HG03280 (cell line): ENCODE measurements around the gene MYG1.

ENCODE experiments used
- ATAC-seq: cut with Tn5 transposase; IDR thresholded peaks from one replicate; pipeline ENCODE4 v1.9.1; 2021; ENCODE audit warnings: mild to moderate bottlenecking, moderate library complexity; ENCODE audit not compliant: unreplicated experiment

The MYG1 gene

DNA sequence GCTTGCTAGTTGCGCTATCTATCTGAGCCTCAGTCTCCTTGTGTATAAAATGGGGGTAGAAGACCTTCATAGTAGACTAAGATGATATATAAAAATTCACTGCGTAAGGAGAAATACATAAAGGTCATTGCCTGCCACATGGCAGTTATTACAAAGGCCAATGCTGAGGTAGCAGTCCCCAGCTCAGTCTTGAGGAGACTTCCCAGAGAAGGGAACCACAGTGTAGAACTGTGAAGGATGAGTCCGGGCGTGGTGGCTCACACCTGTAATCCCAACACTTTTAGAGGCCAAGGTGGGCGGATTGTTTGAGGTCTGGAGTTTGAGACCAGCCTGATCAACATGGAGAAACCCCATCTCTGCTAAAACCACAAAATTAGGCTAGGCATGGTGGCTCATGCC is 53.8 kb downstream of the MYG1 start:
- no peak for ATAC-seq

DNA sequence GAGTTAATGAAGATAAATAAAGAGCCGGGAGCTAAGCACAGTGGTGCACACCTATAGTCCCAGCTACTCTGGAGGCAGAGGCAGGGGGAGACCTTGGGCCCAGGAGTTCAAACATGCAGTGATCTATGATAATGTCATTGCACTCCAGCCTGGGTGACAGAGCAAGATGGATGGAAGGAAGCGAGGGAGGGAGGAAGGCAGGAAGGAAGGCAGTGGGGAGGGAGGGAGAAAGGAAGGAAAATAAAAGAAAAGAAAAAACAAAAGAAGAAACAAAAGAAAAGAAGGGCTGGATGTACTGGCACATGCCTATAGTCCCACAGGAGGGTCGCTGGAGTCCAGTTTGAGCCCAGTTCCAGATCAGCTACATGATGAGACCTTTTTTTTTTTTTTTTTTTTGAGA is 55.6 kb downstream of the MYG1 start:
- ATAC-seq = no peak
